HUES48 (cell line): ENCODE measurements around the gene CSH1.

Source experiments
- H3K27ac ChIP-seq: one replicate; pipeline ENCODE4 v1.7.0; 2013; ENCODE audit warnings: low read depth, low read length, inconsistent platforms
- H3K27me3 ChIP-seq: 2 replicates; pipeline ENCODE4 v1.6.1; 2013; ENCODE audit warnings: mild to moderate bottlenecking, low read length; ENCODE audit not compliant: control insufficient read depth, insufficient read depth
- H3K36me3 ChIP-seq: 2 replicates; pipeline ENCODE4 v1.6.1; 2013; ENCODE audit warnings: low read length; ENCODE audit not compliant: control insufficient read depth, insufficient read depth
- H3K4me1 ChIP-seq: 2 replicates; pipeline ENCODE4 v1.6.1; 2013; ENCODE audit warnings: mild to moderate bottlenecking, low read length; ENCODE audit not compliant: control insufficient read depth, insufficient read depth
- H3K4me3 ChIP-seq: 2 replicates; pipeline ENCODE4 v1.5.1; 2013; ENCODE audit warnings: mild to moderate bottlenecking, low read depth, low read length
- H3K9ac ChIP-seq: 2 replicates; pipeline ENCODE4 v1.6.1; 2013; ENCODE audit warnings: mild to moderate bottlenecking, low read depth, low read length, moderate library complexity
- H3K9me3 ChIP-seq: 2 replicates; pipeline ENCODE4 v1.6.1; 2013; ENCODE audit warnings: low read length; ENCODE audit not compliant: control insufficient read depth, insufficient read depth

The CSH1 gene

DNA sequence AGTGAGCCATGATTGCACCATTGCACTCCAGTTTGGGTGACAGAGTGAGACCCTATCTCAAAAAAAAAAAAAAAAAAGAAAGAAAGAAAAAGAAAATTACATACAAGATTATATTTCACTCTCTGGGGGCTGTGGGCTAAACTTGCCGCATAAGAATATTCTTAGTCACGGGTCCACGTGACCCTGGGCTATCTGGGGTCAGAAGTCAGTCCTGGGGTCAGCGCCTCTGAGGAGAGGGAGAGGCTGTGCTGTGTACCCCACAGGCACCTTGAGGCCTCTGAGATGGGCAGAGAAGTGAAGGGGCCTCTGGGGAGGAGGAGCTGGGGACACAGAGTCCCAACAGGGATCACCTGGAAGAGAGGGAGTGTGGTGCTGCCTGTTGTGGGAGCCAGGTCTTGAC is 41.5 kb upstream of the CSH1 start:
- no peaks in the 10 kb centered on the region for H3K27me3 ChIP-seq
- H3K4me3 ChIP-seq = no peak overlapping the region
- peaks cover 15% of the 10 kb centered on the region; the same call in 1 of the 2 replicates for H3K36me3 ChIP-seq
- H3K9ac ChIP-seq = no peak overlapping the region
- no peak overlapping the region for H3K27ac ChIP-seq
- no peaks in the 10 kb centered on the region for H3K9me3 ChIP-seq
- no peaks in the 10 kb centered on the region for H3K4me1 ChIP-seq

- no peaks in the 10 kb centered on the region for H3K27me3 ChIP-seq
- peaks cover 10% of the 10 kb centered on the region; the same call in 1 of the 2 replicates for H3K36me3 ChIP-seq
- H3K4me1 ChIP-seq = peaks cover 3% of the 10 kb centered on the region; the same call in 1 of the 2 replicates
- no peak overlapping the region for H3K4me3 ChIP-seq
- no peak overlapping the region for H3K9ac ChIP-seq
- no peaks in the 10 kb centered on the region for H3K9me3 ChIP-seq
- H3K27ac ChIP-seq = no peak overlapping the region
These were observed 40.9 kb upstream of the CSH1 start for GRCh38 chr17:63937319-63937718.

DNA sequence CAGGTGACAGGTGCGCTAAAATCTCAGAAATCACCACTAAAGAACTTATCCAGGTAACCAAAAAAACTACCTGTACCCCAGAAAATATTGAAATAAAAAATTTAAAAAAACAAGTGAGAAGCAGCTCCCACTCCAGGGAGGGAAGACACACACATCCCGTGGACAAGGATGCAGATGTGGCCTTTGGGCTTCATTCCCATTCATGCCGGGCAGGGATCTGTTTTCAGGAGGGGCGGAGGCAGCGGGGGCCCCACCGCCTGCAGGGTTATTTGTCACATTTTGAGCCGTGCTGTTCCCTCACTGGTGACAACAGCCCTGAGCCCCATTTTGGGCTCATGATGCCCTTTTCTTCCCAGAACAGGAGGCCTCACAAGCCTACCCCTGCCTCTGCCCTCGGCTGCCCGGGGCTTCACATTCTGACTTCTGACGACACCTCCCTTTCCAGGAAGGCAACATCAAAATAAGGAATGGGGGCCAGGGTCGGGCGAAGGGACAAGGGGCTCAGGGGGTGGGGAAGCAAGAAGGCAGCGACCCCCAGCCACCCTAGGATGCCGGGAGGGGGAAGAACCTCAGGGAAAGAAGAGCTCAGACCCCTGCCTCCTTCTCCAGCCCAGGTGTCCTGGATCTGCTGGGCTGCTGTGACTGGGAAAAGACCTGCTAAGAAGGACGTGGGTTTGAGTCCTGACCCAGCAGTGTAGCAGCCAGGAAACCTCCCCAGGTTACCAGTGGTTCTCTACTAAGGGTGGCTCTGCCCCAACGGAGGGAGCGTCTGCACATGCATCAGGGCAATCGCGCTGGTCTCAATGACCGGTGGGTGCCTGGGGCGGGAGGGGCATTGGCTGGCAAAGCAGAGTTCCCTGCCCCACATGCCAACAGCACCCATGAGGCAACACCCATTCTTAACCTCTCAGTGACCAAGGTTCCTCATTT is 38.1 kb upstream of the CSH1 start:
- Histone ChIP-seq H3K36me3 (no peaks in the 10 kb centered on the region), H3K4me1 (peaks cover 9% of the 10 kb centered on the region; the same call in 1 of the 2 replicates), H3K4me3 (no peak overlapping the region), H3K9me3 (no peaks in the 10 kb centered on the region), H3K9ac (no peak overlapping the region), H3K27me3 (no peaks in the 10 kb centered on the region), H3K27ac (no peak overlapping the region)

- Histone ChIP-seq H3K4me1 (peaks cover 9% of the 10 kb centered on the region; the same call in 1 of the 2 replicates), H3K36me3 (no peaks in the 10 kb centered on the region), H3K9me3 (no peaks in the 10 kb centered on the region), H3K27me3 (no peaks in the 10 kb centered on the region), H3K27ac (no peak overlapping the region), H3K4me3 (no peak overlapping the region), H3K9ac (no peak overlapping the region)
These were observed 37.2 kb upstream of the CSH1 start for GRCh38 chr17:63933598-63933997.

GRCh38 chr17:63932721-63933120 is 36.3 kb upstream of the CSH1 start:
- Histone ChIP-seq H3K27me3 (no peaks in the 10 kb centered on the region), H3K9ac (no peak overlapping the region), H3K36me3 (no peaks in the 10 kb centered on the region), H3K4me1 (peaks cover 9% of the 10 kb centered on the region; the same call in 1 of the 2 replicates), H3K27ac (no peak overlapping the region), H3K4me3 (no peak overlapping the region), H3K9me3 (no peaks in the 10 kb centered on the region)

- H3K4me1 ChIP-seq = peaks cover 9% of the 10 kb centered on the region; the same call in 1 of the 2 replicates
- no peaks in the 10 kb centered on the region for H3K36me3 ChIP-seq
- no peak within 1 kb of the TSS for H3K27ac ChIP-seq
- H3K9ac ChIP-seq = no peak within 1 kb of the TSS
- H3K9me3 ChIP-seq = no peaks in the 10 kb centered on the region
- H3K27me3 ChIP-seq = no peaks in the 10 kb centered on the region
- no peak within 1 kb of the TSS for H3K4me3 ChIP-seq
These were observed 35.7 kb upstream of the CSH1 start, which contains the start of gene CD79B for GRCh38 chr17:63931981-63932561. TSS of gene CD79B (minus strand) at chr17:63932331. CDS start at chr17:63932261, 70 bp downstream.

DNA sequence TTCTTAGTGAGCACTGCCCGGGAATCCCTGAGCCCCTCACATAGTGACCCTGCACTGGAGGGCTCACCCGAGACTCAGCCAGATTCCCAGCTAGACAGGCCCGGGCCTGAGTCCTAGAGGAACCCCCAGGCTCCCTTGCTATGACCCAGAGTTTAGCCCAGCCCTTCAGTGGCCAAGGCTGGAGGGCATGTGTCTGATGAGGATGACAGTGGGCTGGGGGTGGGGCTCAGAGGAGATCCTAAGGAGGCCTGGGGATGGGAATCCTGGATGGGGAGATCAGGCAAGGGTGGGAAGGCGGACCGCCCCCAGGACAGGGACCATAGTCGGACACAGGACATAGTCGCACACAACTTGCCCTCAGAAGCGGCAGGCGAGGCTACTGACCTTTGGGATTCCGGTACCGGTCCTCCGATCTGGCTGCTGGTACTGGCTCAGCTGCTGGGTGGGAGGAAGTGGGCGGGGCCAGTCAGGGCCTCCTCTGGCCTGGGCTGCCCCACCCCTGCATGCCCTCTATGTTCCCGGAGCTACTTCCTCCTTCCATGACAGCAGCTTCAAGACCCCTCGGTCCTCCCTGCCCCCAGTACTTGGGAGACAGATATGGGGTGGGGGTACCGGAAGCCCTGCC is 34.7 kb upstream of the CSH1 start:
- Histone ChIP-seq H3K4me3 (no peak overlapping the region), H3K9ac (no peak overlapping the region), H3K9me3 (no peaks in the 10 kb centered on the region), H3K36me3 (no peaks in the 10 kb centered on the region), H3K27me3 (no peaks in the 10 kb centered on the region), H3K4me1 (peaks cover 9% of the 10 kb centered on the region; the same call in 1 of the 2 replicates), H3K27ac (no peak overlapping the region)

GRCh38 chr17:63929860-63930766 is 33.7 kb upstream of the CSH1 start:
- Histone ChIP-seq H3K9me3 (no peaks in the 10 kb centered on the region), H3K27me3 (no peaks in the 10 kb centered on the region), H3K4me1 (peaks cover 9% of the 10 kb centered on the region; the same call in 1 of the 2 replicates), H3K4me3 (no peak overlapping the region), H3K36me3 (no peaks in the 10 kb centered on the region), H3K9ac (no peak overlapping the region), H3K27ac (no peak overlapping the region)

GRCh38 chr17:63928966-63929695 is 32.8 kb upstream of the CSH1 start:
- Histone ChIP-seq H3K9ac (no peak overlapping the region), H3K9me3 (no peaks in the 10 kb centered on the region), H3K27ac (no peak overlapping the region), H3K4me3 (no peak overlapping the region), H3K36me3 (no peaks in the 10 kb centered on the region), H3K27me3 (no peaks in the 10 kb centered on the region), H3K4me1 (peaks cover 9% of the 10 kb centered on the region; the same call in 1 of the 2 replicates)
